Activated CD8-positive, alpha-beta memory T cell treated with anti-CD3 and anti-CD28 coated beads, Interleukin-2, amount 50 U/mL, for 48 hours (primary cell): ENCODE data around the gene KIF1A.
A peak's percentile ranks its signal among the peaks of the same experiment; 100 is the strongest.

ENCODE experiments used
- DNase-seq: peaks from one replicate; pipeline ENCODE4 v3.0.0-alpha.2; 2020

KIF1A gene

GRCh38 chr2:240817496-240818292 lies 2.3 kb downstream of the KIF1A start:
- DNase-seq = peak; percentile 51

- DNase-seq = peak; percentile 42
These were observed 3.2 kb downstream of the KIF1A start for GRCh38 chr2:240816584-240817495.

- DNase-seq = peak; percentile 17
These were observed 4.0 kb downstream of the KIF1A start for GRCh38 chr2:240815761-240816583.

- DNase-seq = peak; percentile 38
These were observed 4.9 kb downstream of the KIF1A start for GRCh38 chr2:240814946-240815760.

- no peak for DNase-seq
These were observed 5.7 kb downstream of the KIF1A start for GRCh38 chr2:240814280-240814679.

GRCh38 chr2:240813231-240813921 lies 6.6 kb downstream of the KIF1A start:
- DNase-seq = peak; percentile 32

- peak; percentile 45 for DNase-seq
These were observed 7.3 kb downstream of the KIF1A start for GRCh38 chr2:240812721-240813120.

GRCh38 chr2:240812301-240812680 lies 7.7 kb downstream of the KIF1A start:
- no peak for DNase-seq

- no peak for DNase-seq
These were observed 8.4 kb downstream of the KIF1A start for GRCh38 chr2:240811346-240812300.

GRCh38 chr2:240810621-240811020 lies 9.4 kb downstream of the KIF1A start:
- no peak for DNase-seq

GRCh38 chr2:240810199-240810598 lies 9.8 kb downstream of the KIF1A start:
- no peak for DNase-seq

GRCh38 chr2:240809276-240809675 lies 10.7 kb downstream of the KIF1A start:
- DNase-seq = no peak

- no peak for DNase-seq
These were observed 13.6 kb downstream of the KIF1A start for GRCh38 chr2:240806459-240806858.

- DNase-seq = no peak
These were observed 14.0 kb downstream of the KIF1A start for GRCh38 chr2:240806006-240806405.

- DNase-seq = no peak
These were observed 16.8 kb downstream of the KIF1A start for GRCh38 chr2:240803191-240803590.

GRCh38 chr2:240799033-240799820 lies 20.8 kb downstream of the KIF1A start:
- no peak for DNase-seq

GRCh38 chr2:240798327-240798905 lies 21.6 kb downstream of the KIF1A start:
- DNase-seq = no peak

GRCh38 chr2:240797914-240798313 lies 22.1 kb downstream of the KIF1A start:
- no peak for DNase-seq

- no peak for DNase-seq
These were observed 22.5 kb downstream of the KIF1A start for GRCh38 chr2:240797500-240797895.
